GM13977 (cell line): Measurements from ENCODE around the gene GABBR2.

Experiments used
- DNase-seq: peaks from one replicate; pipeline ENCODE4 v3.0.0; 2012; ENCODE audit warnings: low spot score
- CTCF ChIP-seq: IDR thresholded peaks from 2 replicates; pipeline ENCODE4 v1.5.1; 2012; ENCODE audit warnings: mild to moderate bottlenecking, control low read depth; ENCODE audit not compliant: insufficient read depth; ENCODE audit errors: extremely low read depth, missing control alignments
- in situ Hi-C: fragments of 300-500 bp; cut with MboI; formaldehyde crosslinking; loops from one replicate; pipeline ENCODE4 v1.12.0; 2022; ENCODE audit warnings: low sequenced_read_pairs, low pct_unique_long_range_greater_than_20kb, mixed read lengths, inconsistent platforms; ENCODE audit not compliant: unreplicated experiment

Gene GABBR2

GRCh38 chr9:98341157-98342097 lies 367.3 kb downstream of the GABBR2 start:
- no peak for TF ChIP-seq CTCF
- in situ Hi-C loops = no loop called here
- no peak for DNase-seq

- DNase-seq = no peak
- in situ Hi-C loops = no loop called here
- TF ChIP-seq CTCF = no peak
These were observed 368.5 kb downstream of the GABBR2 start for GRCh38 chr9:98339987-98340800.

- no peak for DNase-seq
- TF ChIP-seq CTCF = no peak
These were observed 373.1 kb downstream of the GABBR2 start for GRCh38 chr9:98335661-98336060.

GRCh38 chr9:98334796-98335195 lies 373.9 kb downstream of the GABBR2 start:
- no peak for TF ChIP-seq CTCF
- DNase-seq = no peak
- in situ Hi-C loops = no loop called here

More at GRCh38 chr9:98335661-98336060, 373.1 kb downstream of the GABBR2 start:
- in situ Hi-C loops = no loop called here

GRCh38 chr9:98333703-98334582 lies 374.8 kb downstream of the GABBR2 start:
- in situ Hi-C loops = no loop called here

More at GRCh38 chr9:98333703-98334582, 374.8 kb downstream of the GABBR2 start:
- TF ChIP-seq CTCF = no peak
- DNase-seq = no peak
